Measurements from ENCODE around the gene ANXA8.

- no peak for TF ChIP-seq OSR1 (CRISPR knock-in tag; IDR thresholded peaks at IDR 0.05)
- no peak for TF ChIP-seq ZNF70 (CRISPR knock-in tag; IDR thresholded peaks at IDR 0.05)
- TF ChIP-seq ZFP30 (CRISPR knock-in tag; IDR thresholded peaks at IDR 0.05), result no peak
- TF ChIP-seq TCF4 (CRISPR knock-in tag; IDR thresholded peaks at IDR 0.05; ENCODE audit: borderline replicate concordance), result no peak
- no peak for TF ChIP-seq GLIS3 (CRISPR knock-in tag; IDR thresholded peaks at IDR 0.05)
- TF ChIP-seq, protein P1, sequence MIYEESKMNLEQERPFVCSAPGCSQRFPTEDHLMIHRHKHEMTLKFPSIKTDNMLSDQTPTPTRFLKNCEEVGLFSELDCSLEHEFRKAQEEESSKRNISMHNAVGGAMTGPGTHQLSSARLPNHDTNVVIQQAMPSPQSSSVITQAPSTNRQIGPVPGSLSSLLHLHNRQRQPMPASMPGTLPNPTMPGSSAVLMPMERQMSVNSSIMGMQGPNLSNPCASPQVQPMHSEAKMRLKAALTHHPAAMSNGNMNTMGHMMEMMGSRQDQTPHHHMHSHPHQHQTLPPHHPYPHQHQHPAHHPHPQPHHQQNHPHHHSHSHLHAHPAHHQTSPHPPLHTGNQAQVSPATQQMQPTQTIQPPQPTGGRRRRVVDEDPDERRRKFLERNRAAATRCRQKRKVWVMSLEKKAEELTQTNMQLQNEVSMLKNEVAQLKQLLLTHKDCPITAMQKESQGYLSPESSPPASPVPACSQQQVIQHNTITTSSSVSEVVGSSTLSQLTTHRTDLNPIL (CRISPR knock-in tag; IDR thresholded peaks at IDR 0.05; ENCODE audit: low read depth), result no peak
- no peak for TF ChIP-seq ZNF8 (CRISPR knock-in tag; IDR thresholded peaks at IDR 0.05)
- no peak for TF ChIP-seq SNAI2 (CRISPR knock-in tag; IDR thresholded peaks at IDR 0.05)
- no peak for TF ChIP-seq TOX (CRISPR knock-in tag; IDR thresholded peaks at IDR 0.05; ENCODE audit: borderline replicate concordance)
- TF ChIP-seq PPARA (CRISPR knock-in tag; IDR thresholded peaks at IDR 0.05; ENCODE audit: borderline replicate concordance), result no peak
- TF ChIP-seq ZC3H10 (CRISPR knock-in tag; IDR thresholded peaks at IDR 0.05), result no peak
- TF ChIP-seq RARB (CRISPR knock-in tag; IDR thresholded peaks at IDR 0.05), result no peak
Observed at GRCh38 chr10:47447209-47447608, 36.7 kb downstream of the ANXA8 start.

Measured in SK-N-SH treated with all-trans-retinoic acid at 6 μM for 48 hours (cell line).